ENCODE data around the gene FIBP.

DNA sequence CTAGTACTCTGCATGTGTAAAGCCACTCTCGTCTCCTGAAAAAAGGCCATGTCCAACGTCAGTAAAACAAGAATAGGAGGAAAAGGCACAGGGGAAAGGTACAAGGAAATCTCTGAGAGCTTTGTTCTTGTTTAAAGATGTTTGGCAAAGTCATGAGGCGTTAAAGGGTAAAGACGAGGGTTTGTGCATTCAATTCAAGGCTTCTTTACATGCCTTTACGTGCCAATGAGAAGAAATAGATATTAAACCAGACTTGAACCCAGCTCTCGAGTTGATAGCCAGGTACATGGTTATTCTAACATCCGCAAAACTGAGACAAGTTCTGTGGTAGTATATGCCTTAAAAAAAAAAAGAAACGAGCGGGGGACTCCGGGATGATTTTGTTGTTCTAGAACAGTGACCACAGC, 29.6 kb downstream of the FIBP start:
- TF ChIP-seq FOXM1 (IDR thresholded peaks at IDR 0.05; ENCODE audit: borderline replicate concordance, low read depth) (no peak), YY1 (IDR thresholded peaks at IDR 0.05; ENCODE audit: low read depth) (no peak), RAD21 (IDR thresholded peaks at IDR 0.05; ENCODE audit: low read depth) (no peak), MAX (IDR thresholded peaks at IDR 0.05) (no peak), EP300 (IDR thresholded peaks at IDR 0.05; ENCODE audit: borderline replicate concordance) (no peak), TAF1 (IDR thresholded peaks at IDR 0.05; ENCODE audit: low read depth) (no peak), CEBPB (IDR thresholded peaks at IDR 0.05) (no peak), TCF12 (IDR thresholded peaks at IDR 0.05; ENCODE audit: low read depth) (no peak), TEAD4 (IDR thresholded peaks at IDR 0.05) (no peak), CREB1 (IDR thresholded peaks at IDR 0.05; ENCODE audit: low read depth) (no peak), EGR1 (IDR thresholded peaks at IDR 0.05) (no peak), ZBTB7A (IDR thresholded peaks at IDR 0.05; ENCODE audit: low read depth) (no peak)
- TF ChIP-seq, protein P1, sequence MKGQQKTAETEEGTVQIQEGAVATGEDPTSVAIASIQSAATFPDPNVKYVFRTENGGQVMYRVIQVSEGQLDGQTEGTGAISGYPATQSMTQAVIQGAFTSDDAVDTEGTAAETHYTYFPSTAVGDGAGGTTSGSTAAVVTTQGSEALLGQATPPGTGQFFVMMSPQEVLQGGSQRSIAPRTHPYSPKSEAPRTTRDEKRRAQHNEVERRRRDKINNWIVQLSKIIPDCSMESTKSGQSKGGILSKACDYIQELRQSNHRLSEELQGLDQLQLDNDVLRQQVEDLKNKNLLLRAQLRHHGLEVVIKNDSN (IDR thresholded peaks at IDR 0.05): no peak
- TF ChIP-seq, protein P2, sequence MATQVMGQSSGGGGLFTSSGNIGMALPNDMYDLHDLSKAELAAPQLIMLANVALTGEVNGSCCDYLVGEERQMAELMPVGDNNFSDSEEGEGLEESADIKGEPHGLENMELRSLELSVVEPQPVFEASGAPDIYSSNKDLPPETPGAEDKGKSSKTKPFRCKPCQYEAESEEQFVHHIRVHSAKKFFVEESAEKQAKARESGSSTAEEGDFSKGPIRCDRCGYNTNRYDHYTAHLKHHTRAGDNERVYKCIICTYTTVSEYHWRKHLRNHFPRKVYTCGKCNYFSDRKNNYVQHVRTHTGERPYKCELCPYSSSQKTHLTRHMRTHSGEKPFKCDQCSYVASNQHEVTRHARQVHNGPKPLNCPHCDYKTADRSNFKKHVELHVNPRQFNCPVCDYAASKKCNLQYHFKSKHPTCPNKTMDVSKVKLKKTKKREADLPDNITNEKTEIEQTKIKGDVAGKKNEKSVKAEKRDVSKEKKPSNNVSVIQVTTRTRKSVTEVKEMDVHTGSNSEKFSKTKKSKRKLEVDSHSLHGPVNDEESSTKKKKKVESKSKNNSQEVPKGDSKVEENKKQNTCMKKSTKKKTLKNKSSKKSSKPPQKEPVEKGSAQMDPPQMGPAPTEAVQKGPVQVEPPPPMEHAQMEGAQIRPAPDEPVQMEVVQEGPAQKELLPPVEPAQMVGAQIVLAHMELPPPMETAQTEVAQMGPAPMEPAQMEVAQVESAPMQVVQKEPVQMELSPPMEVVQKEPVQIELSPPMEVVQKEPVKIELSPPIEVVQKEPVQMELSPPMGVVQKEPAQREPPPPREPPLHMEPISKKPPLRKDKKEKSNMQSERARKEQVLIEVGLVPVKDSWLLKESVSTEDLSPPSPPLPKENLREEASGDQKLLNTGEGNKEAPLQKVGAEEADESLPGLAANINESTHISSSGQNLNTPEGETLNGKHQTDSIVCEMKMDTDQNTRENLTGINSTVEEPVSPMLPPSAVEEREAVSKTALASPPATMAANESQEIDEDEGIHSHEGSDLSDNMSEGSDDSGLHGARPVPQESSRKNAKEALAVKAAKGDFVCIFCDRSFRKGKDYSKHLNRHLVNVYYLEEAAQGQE (IDR thresholded peaks at IDR 0.05; ENCODE audit: low read depth): no peak
